Measurements from ENCODE around the gene IFITM1. TPM values are rescaled to one million over a fixed set of nuclear protein-coding genes. Genes with fewer than 3 reads are reported as not detected.
"Not testable (repeated sequence)": the region's sequence is repeated elsewhere in the genome, so short reads cannot be mapped to it uniquely, and the experiment has no call there.

IFITM1 gene
- total RNA-seq, 4 donors from 2014 or later, result 216 to 431 (median 256) TPM

DNA sequence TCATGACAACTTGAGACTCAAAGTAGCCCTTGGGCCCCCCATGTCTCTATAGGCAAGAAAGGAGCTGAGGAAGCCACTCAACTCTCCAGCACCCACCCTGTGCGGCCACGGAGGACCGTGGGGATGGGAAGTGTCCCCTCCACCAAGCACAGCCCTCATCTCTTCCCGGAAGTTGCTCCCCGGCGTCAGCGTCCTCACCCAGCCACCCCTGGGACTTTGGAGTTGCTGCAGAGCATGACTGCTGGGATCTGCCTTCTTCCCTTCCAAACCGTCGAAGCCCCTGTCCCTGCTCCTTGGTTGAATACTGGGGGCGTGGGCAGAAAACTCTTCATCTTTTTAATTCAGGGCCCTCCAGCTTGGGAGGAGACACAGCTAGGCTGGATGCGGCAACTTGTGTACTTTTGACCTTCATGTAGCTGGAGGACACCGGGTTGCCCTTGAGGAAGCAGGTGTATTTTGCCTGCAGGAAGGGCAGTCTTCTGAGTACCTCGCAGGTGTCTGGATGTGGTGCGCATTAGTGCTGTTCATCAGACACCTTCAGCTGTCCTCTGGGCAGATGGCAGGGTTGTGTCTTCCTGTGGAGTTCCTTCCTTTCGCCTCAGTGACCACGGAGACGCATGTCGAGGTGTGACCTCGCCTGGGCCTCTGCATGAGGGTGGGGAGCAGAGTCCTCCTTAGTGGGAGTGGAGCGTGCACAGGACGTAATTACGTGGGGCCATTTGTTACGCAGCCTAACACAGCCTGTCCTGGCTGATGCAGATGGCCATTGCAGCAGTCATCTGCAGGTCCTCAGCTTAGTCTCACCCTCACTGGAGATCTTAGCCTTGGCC, 19.0 kb downstream of the IFITM1 start:
- TF ChIP-seq EP300 (IDR thresholded peaks at IDR 0.05), result no peak
- TF ChIP-seq, protein P1, sequence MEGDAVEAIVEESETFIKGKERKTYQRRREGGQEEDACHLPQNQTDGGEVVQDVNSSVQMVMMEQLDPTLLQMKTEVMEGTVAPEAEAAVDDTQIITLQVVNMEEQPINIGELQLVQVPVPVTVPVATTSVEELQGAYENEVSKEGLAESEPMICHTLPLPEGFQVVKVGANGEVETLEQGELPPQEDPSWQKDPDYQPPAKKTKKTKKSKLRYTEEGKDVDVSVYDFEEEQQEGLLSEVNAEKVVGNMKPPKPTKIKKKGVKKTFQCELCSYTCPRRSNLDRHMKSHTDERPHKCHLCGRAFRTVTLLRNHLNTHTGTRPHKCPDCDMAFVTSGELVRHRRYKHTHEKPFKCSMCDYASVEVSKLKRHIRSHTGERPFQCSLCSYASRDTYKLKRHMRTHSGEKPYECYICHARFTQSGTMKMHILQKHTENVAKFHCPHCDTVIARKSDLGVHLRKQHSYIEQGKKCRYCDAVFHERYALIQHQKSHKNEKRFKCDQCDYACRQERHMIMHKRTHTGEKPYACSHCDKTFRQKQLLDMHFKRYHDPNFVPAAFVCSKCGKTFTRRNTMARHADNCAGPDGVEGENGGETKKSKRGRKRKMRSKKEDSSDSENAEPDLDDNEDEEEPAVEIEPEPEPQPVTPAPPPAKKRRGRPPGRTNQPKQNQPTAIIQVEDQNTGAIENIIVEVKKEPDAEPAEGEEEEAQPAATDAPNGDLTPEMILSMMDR (IDR thresholded peaks at IDR 0.05), result no peak
- TF ChIP-seq POLR2A (IDR thresholded peaks at IDR 0.05), result no peak
- no peaks in the 10 kb centered on the region for H3K9me3 ChIP-seq
- no peak overlapping the region for H3K27ac ChIP-seq
- DNase-seq (ENCODE audit: low spot score in 2 of 2), result no peak
- no peaks in the 10 kb centered on the region for H3K27me3 ChIP-seq
- H3K4me1 ChIP-seq, result peaks cover 0 to 56% (median 23%) of the 10 kb centered on the region in 4 donors
- no peaks in the 10 kb centered on the region for H3K36me3 ChIP-seq
- H3K4me3 ChIP-seq, result no peak overlapping the region
- 91 to 92% methylated on average over 22 to 23 of the region's 23 CpGs for WGBS, 2 donors

DNA sequence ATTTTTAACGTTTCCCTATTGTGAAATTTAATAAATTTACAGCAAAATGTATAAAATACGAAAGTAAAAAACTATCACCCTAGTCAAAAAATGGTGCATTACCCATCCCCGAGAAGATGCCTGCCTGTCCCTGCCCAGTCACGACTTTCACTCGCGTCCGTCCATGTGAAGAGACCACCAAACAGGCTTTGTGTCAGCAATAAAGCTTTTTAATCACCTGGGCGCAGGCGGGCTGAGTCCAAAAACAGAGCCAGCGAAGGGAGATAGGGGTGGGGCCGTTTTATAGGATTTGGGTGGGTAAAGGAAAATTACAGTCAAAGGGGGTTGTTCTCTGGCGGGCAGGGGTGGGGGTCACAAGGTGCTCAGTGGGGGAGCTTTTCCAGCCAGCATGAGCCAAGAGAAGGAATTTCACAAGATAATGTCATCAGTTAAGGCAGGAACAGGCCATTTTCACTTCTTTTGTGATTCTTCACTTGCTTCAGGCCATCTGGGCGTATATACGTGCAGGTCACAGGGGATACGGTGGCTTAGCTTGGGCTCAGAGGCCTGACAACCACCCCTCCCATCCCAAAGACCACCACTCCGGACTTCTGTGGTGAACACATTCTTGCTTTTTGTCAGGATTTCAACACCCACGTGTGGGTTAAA, 19.9 kb downstream of the IFITM1 start:
- H3K4me1 ChIP-seq, result peaks cover 0 to 48% (median 22%) of the 10 kb centered on the region in 4 donors
- H3K27me3 ChIP-seq; DNase-seq (ENCODE audit: low spot score in 2 of 2); H3K9me3 ChIP-seq; H3K36me3 ChIP-seq; H3K4me3 ChIP-seq: not testable (repeated sequence)
- WGBS, 2 donors, result 84 to 88% methylated on average over 17 of the region's 17 CpGs
- peak overlapping the region in 2 of 4 donors; percentile 30 to 89 for H3K27ac ChIP-seq

DNA sequence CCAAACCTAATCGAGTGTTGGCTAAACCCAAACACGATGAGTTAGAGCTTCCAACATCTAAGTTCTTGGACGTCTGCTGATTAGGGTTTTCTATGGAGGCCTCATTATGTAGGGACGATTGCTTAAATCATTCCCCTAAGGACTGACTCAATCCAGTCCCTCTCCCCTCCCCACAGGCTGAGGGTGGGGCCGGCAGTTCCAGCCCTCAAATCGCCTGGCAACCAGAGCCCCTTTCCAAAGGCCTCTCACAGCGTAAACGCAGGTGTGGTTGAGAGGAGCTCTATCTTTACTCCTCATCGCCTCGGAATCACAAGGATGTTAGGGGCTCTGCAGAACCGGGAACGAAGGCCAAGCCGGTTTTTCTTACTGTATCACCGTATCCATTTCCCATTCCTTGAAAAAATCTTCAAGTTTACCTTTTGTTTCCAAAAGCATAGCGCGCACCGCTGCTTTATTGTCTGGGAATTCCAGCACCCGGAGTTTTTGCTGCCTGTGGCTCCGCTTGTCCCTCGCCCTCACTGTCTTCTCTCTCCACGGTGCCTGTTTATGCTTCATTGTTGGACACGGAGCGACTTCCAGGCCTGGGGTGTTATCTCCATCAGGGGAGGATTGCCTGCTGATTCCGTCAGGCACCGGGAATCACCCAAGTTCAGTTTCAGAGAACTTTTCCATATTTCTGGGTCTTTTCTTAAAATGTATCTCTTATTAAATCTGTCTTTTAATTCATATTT, 20.6 kb downstream of the IFITM1 start:
- Histone ChIP-seq H3K4me1 (peaks cover 0 to 48% (median 21%) of the 10 kb centered on the region in 4 donors), H3K36me3 (no peaks in the 10 kb centered on the region), H3K27me3 (no peaks in the 10 kb centered on the region), H3K27ac (peak overlapping the region in 3 of 4 donors; percentile 6 to 89 (median 30)), H3K9me3 (no peaks in the 10 kb centered on the region), H3K4me3 (no peak overlapping the region)
- no peak for DNase-seq (ENCODE audit: low spot score in 2 of 2)
- WGBS, 2 donors, result 62 to 65% methylated on average over 25 of the region's 25 CpGs
- TF ChIP-seq, protein P1 (IDR thresholded peaks at IDR 0.05), result no peak
- no peak for TF ChIP-seq POLR2A (IDR thresholded peaks at IDR 0.05)
- TF ChIP-seq EP300 (IDR thresholded peaks at IDR 0.05), result peak in 1 of 2 donors; percentile 9

- no peaks in the 10 kb centered on the region for H3K36me3 ChIP-seq
- DNase-seq (ENCODE audit: low spot score in 2 of 2), result no peak
- no peak overlapping the region for H3K4me3 ChIP-seq
- no peaks in the 10 kb centered on the region for H3K9me3 ChIP-seq
- peak overlapping the region; percentile 70 to 94 (median 81) for H3K27ac ChIP-seq
- no peaks in the 10 kb centered on the region for H3K27me3 ChIP-seq
- peaks cover 0 to 55% (median 23%) of the 10 kb centered on the region in 4 donors for H3K4me1 ChIP-seq
- WGBS, 2 donors, result 31 to 34% methylated on average over 14 to 15 of the region's 15 CpGs
- TF ChIP-seq, protein P1 (IDR thresholded peaks at IDR 0.05), result peak in 1 of 5 experiments; percentile 8
- TF ChIP-seq POLR2A (IDR thresholded peaks at IDR 0.05), result peak in 1 of 2 donors; percentile 24
- peak; percentile 44 to 81 for TF ChIP-seq EP300 (IDR thresholded peaks at IDR 0.05)
Observed at GRCh38 chr11:335779-336658, 22.2 kb downstream of the IFITM1 start.

All from tibial nerve (tissue), 4 donors.